Measurements from ENCODE around the gene ZP2.
A peak's percentile ranks its signal among the peaks of the same experiment; 100 is the strongest.
"Not testable (repeated sequence)": the region's sequence is repeated elsewhere in the genome, so short reads cannot be mapped to it uniquely, and the experiment has no call there.

ZP2 gene

GRCh38 chr16:21157632-21158031 is 53.7 kb downstream of the ZP2 start:
- H3K27ac ChIP-seq = peak overlapping the region; percentile 73
- no peak for TF ChIP-seq CTCF (IDR thresholded peaks at IDR 0.05)

- peak; percentile 75 for TF ChIP-seq CTCF (IDR thresholded peaks at IDR 0.05)
- no peak for TF ChIP-seq ZFX (IDR thresholded peaks at IDR 0.05; ENCODE audit: borderline replicate concordance)
- H3K27ac ChIP-seq = no peak overlapping the region
Observed at GRCh38 chr16:21156767-21157467, 54.5 kb downstream of the ZP2 start.

GRCh38 chr16:21156011-21156410 is 55.4 kb downstream of the ZP2 start:
- not testable (repeated sequence) for H3K27ac ChIP-seq

- not testable (repeated sequence) for H3K27ac ChIP-seq
Observed at GRCh38 chr16:21153124-21153729, 58.1 kb downstream of the ZP2 start.

GRCh38 chr16:21152160-21153030 is 59.0 kb downstream of the ZP2 start:
- not testable (repeated sequence) for H3K27ac ChIP-seq

GRCh38 chr16:21150375-21151001 is 60.9 kb downstream of the ZP2 start, which contains the start of gene DNAH3:
DNAH3 (minus strand) TSS chr16:21150846; CDS start chr16:21150319, 527 bp downstream.
- no peak within 1 kb of the TSS for H3K27ac ChIP-seq
- TF ChIP-seq ZFX (IDR thresholded peaks at IDR 0.05; ENCODE audit: borderline replicate concordance) (no peak), CTCF (IDR thresholded peaks at IDR 0.05) (no peak)
